HepG2 (cell line): ENCODE measurements around the gene ZNF71. TPM values are rescaled to one million over a fixed set of nuclear protein-coding genes. Genes with fewer than 3 reads are reported as not detected.

Experiments
- ADNP ChIP-seq: sonication (generic); formaldehyde crosslinking; IDR thresholded peaks from 2 replicates; pipeline ENCODE4 v1.4.0; 2020; ENCODE audit warnings: missing genetic modification reagents
- CREBL2 ChIP-seq: sonication (generic); formaldehyde crosslinking; IDR thresholded peaks from 2 replicates; pipeline ENCODE4 v1.8.1; 2023; ENCODE audit warnings: missing genetic modification reagents, mild to moderate bottlenecking, borderline replicate concordance
- DNMT3B ChIP-seq: conservative IDR thresholded peaks from 2 replicates; pipeline ENCODE4 v1.6.1; 2016; ENCODE audit warnings: missing biosample characterization, control low read depth
- FOXJ3 ChIP-seq: sonication (generic); formaldehyde crosslinking; IDR thresholded peaks from 2 replicates; pipeline ENCODE4 v1.4.0; 2020; ENCODE audit warnings: missing genetic modification reagents, mild to moderate bottlenecking, borderline replicate concordance
- HES4 ChIP-seq: sonication (generic); formaldehyde crosslinking; IDR thresholded peaks from 2 replicates; pipeline ENCODE4 v1.9.0; 2021; ENCODE audit warnings: mild to moderate bottlenecking, missing genetic modification reagents, borderline replicate concordance
- HINFP ChIP-seq: sonication (generic); formaldehyde crosslinking; IDR thresholded peaks from 2 replicates; pipeline ENCODE4 v1.4.0; 2020; ENCODE audit warnings: low read depth, mild to moderate bottlenecking, missing genetic modification reagents
- JDP2 ChIP-seq: sonication (generic); formaldehyde crosslinking; IDR thresholded peaks from 2 replicates; pipeline ENCODE4 v1.8.1; 2022; ENCODE audit warnings: missing genetic modification reagents, borderline replicate concordance
- JUN ChIP-seq: sonication (generic); formaldehyde crosslinking; IDR thresholded peaks from 2 replicates; pipeline ENCODE4 v1.4.0; 2020; ENCODE audit warnings: mild to moderate bottlenecking, missing genetic modification reagents
- KDM3A ChIP-seq: IDR thresholded peaks from 2 replicates; pipeline ENCODE4 v1.6.1; 2018; ENCODE audit warnings: low read depth, missing compliant biosample characterization
- KDM5B ChIP-seq: sonication (generic); formaldehyde crosslinking; IDR thresholded peaks from 2 replicates; pipeline ENCODE4 v1.4.0; 2020; ENCODE audit warnings: missing genetic modification reagents, mild to moderate bottlenecking, borderline replicate concordance
- KLF16 ChIP-seq, 2 experiments: sonication (generic) in 1 of 2; formaldehyde crosslinking in 1 of 2; IDR thresholded peaks; 2 replicates each; pipeline versions ENCODE4 v1.6.1 to v1.8.0; 2016 to 2023; ENCODE audit warnings: missing genetic modification reagents in 2 of 2, missing compliant biosample characterization in 1 of 2
- MAF1 ChIP-seq: sonication (generic); formaldehyde crosslinking; IDR thresholded peaks from 2 replicates; pipeline ENCODE4 v1.5.0; 2020; ENCODE audit warnings: missing genetic modification reagents, borderline replicate concordance
- MXD1 ChIP-seq: sonication (generic); formaldehyde crosslinking; IDR thresholded peaks from 2 replicates; pipeline ENCODE4 v1.4.0; 2020; ENCODE audit warnings: mild to moderate bottlenecking, missing genetic modification reagents
- NRL ChIP-seq: sonication (generic); formaldehyde crosslinking; IDR thresholded peaks from 2 replicates; pipeline ENCODE4 v1.5.0; 2020; ENCODE audit warnings: missing genetic modification reagents, mild to moderate bottlenecking, moderate library complexity, borderline replicate concordance
- PTBP1 ChIP-seq: fragments of 200-400 bp; formaldehyde crosslinking; IDR thresholded peaks from 2 replicates; pipeline ENCODE4 v1.6.1; 2018; ENCODE audit warnings: low read length, low read depth; ENCODE audit not compliant: poor library complexity, severe bottlenecking
- RFXAP ChIP-seq: sonication (generic); formaldehyde crosslinking; IDR thresholded peaks from 2 replicates; pipeline ENCODE4 v1.4.0; 2020; ENCODE audit warnings: missing genetic modification reagents, borderline replicate concordance
- SALL1 ChIP-seq: sonication (generic); formaldehyde crosslinking; IDR thresholded peaks from 2 replicates; pipeline ENCODE4 v1.8.0; 2022; ENCODE audit warnings: mild to moderate bottlenecking, missing genetic modification reagents
- SRSF9 ChIP-seq: fragments of 200-400 bp; formaldehyde crosslinking; IDR thresholded peaks from 2 replicates; pipeline ENCODE4 v1.6.1; 2018; ENCODE audit warnings: borderline replicate concordance, mild to moderate bottlenecking, low read depth, low read length; ENCODE audit not compliant: insufficient read depth, poor library complexity, severe bottlenecking
- TAF15 ChIP-seq: fragments of 200-400 bp; formaldehyde crosslinking; IDR thresholded peaks from one replicate; pipeline ENCODE4 v1.6.1; 2018; ENCODE audit warnings: mild to moderate bottlenecking, low read depth, low read length; ENCODE audit not compliant: poor library complexity, severe bottlenecking
- ZBTB42 ChIP-seq: sonication (generic); formaldehyde crosslinking; IDR thresholded peaks from 2 replicates; pipeline ENCODE4 v1.5.0; 2020; ENCODE audit warnings: mild to moderate bottlenecking, missing genetic modification reagents
- ZNF343 ChIP-seq: sonication (generic); formaldehyde crosslinking; IDR thresholded peaks from 2 replicates; pipeline ENCODE4 v1.4.0; 2020; ENCODE audit warnings: mild to moderate bottlenecking, missing genetic modification reagents
- ZNF543 ChIP-seq: sonication (generic); formaldehyde crosslinking; IDR thresholded peaks from 2 replicates; pipeline ENCODE4 v1.4.0; 2020; ENCODE audit warnings: mild to moderate bottlenecking, missing genetic modification reagents
- ZNF766 ChIP-seq: sonication (generic); formaldehyde crosslinking; IDR thresholded peaks from 2 replicates; pipeline ENCODE4 v1.5.0; 2020; ENCODE audit warnings: missing genetic modification reagents, borderline replicate concordance
- polyA plus RNA-seq, 8 experiments: library from polyadenylated mRNA; depleted of rRNA in 3 of 8; stranded (reverse) in 7 of 8; unstranded in 1 of 8; fragments of >200 nt; fragmentation: Illumina TruSeq in 4 of 8; extraction: Trizol in 4 of 8; gene quantifications; 2 replicates each; pipeline versions ENCODE4 v1.2.1 to v1.2.3, GENCODE V29; 2011 to 2016; ENCODE audit warnings: low read depth in 4 of 8, missing spikeins in 1 of 8, mixed read lengths in 1 of 8; ENCODE audit not compliant: insufficient read depth in 1 of 8
- total RNA-seq, 5 experiments: library from RNA; depleted of rRNA; stranded (reverse); fragments of >200 nt; fragmentation: Illumina TruSeq; extraction: Trizol; gene quantifications; 2 replicates each; pipeline ENCODE4 v1.2.3, GENCODE V29; 2016; ENCODE audit warnings: low read depth in 1 of 5
- TF ChIP-seq, protein P1 (sequence below): sonication (generic); formaldehyde crosslinking; IDR thresholded peaks from 2 replicates; pipeline ENCODE4 v1.4.0; 2020; ENCODE audit warnings: missing genetic modification reagents
- TF ChIP-seq, protein P2 (sequence below): sonication (generic); formaldehyde crosslinking; IDR thresholded peaks from 2 replicates; pipeline ENCODE4 v1.4.0; 2020; ENCODE audit warnings: mild to moderate bottlenecking, missing genetic modification reagents

ZNF71 gene
- total and polyA plus RNA-seq, 2 of the 13 experiments (the other 11 are each of a cell fraction or from before 2014, with no cell fraction given): 2.2 to 4.4 TPM

DNA sequence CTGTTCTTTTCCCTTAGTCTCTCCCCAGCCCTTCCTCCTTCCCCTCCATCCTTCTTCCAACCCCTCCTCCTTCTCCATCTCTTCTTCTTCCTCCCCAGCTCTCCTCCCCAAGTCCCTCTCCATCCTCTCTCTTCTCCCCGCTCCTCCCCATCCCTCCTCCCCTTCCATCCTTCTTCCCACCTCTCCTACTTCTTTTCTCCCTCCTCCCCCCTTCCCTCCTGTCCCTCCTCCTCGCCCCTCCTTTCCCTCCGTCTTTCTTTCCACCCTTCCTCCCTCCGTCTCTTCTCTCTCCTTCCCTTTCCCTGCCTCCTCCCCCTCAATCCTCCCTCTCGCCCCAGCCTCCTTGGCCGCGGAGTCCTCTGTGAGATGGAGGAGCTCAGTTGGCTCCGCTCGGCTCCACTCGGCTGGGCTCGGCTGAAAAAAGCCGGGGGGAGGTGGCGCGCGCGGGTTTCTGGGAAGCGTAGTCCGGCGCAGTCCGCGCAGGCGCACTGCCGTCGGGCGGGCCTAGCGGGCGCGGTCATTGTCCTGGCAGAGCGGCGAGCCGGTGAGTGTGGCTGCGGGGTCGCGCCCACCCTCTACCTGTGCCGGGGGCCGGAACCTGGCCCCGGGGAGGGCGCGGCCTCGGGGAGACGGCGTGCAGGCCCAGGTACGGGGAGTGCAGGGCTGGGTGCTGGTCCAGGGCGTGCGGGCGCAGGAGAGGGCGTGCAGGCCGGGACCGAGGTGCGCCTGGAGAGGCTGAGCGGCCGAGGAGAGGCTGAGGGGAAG is at the start of gene ZNF71 (continued):
- peak; percentile 67; the same call in 1 of the 2 replicates for TF ChIP-seq KDM5B (CRISPR knock-in tag)
- peak; percentile 56; the same call in 1 of the 2 replicates for TF ChIP-seq MXD1 (CRISPR knock-in tag)
- TF ChIP-seq, protein P1, sequence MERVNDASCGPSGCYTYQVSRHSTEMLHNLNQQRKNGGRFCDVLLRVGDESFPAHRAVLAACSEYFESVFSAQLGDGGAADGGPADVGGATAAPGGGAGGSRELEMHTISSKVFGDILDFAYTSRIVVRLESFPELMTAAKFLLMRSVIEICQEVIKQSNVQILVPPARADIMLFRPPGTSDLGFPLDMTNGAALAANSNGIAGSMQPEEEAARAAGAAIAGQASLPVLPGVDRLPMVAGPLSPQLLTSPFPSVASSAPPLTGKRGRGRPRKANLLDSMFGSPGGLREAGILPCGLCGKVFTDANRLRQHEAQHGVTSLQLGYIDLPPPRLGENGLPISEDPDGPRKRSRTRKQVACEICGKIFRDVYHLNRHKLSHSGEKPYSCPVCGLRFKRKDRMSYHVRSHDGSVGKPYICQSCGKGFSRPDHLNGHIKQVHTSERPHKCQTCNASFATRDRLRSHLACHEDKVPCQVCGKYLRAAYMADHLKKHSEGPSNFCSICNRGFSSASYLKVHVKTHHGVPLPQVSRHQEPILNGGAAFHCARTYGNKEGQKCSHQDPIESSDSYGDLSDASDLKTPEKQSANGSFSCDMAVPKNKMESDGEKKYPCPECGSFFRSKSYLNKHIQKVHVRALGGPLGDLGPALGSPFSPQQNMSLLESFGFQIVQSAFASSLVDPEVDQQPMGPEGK: peak; percentile 28; the same call in 1 of the 2 replicates
- no peak for TF ChIP-seq JUN (CRISPR knock-in tag)
- no peak for TF ChIP-seq PTBP1
- no peak for TF ChIP-seq ZBTB42
- TF ChIP-seq, protein P2, sequence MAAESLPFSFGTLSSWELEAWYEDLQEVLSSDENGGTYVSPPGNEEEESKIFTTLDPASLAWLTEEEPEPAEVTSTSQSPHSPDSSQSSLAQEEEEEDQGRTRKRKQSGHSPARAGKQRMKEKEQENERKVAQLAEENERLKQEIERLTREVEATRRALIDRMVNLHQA (CRISPR knock-in tag): no peak
- no peak for TF ChIP-seq FOXJ3 (CRISPR knock-in tag)
- no peak for TF ChIP-seq JDP2 (CRISPR knock-in tag)
- TF ChIP-seq ADNP (CRISPR knock-in tag): 0 out of 2 replicates have a peak, but pooled peaks have one; percentile 60
- TF ChIP-seq HINFP (CRISPR knock-in tag): no peak; the same call in 1 of the 2 replicates
- TF ChIP-seq RFXAP: no peak
- TF ChIP-seq TAF15: no peak
- TF ChIP-seq KDM3A (CRISPR knock-in tag): peak; percentile 56; the same call in 1 of the 2 replicates
- TF ChIP-seq ZNF543 (CRISPR knock-in tag): no peak
- TF ChIP-seq SALL1 (CRISPR knock-in tag): peak; percentile 14; the same call in 1 of the 2 replicates
- no peak for TF ChIP-seq DNMT3B (CRISPR knock-in tag)
- no peak for TF ChIP-seq ZNF766 (CRISPR knock-in tag)
- 0 out of 2 replicates have a peak, but pooled peaks have one; percentile 40 for TF ChIP-seq CREBL2 (CRISPR knock-in tag)
- TF ChIP-seq HES4: 0 out of 2 replicates have a peak, but pooled peaks have one; percentile 66
- no peak for TF ChIP-seq NRL (CRISPR knock-in tag)
- no peak for TF ChIP-seq ZNF343 (CRISPR knock-in tag)
- TF ChIP-seq SRSF9: no peak
- no peak for TF ChIP-seq KLF16 (CRISPR knock-in tag; IDR thresholded peaks at IDR 0.05)
- no peak for TF ChIP-seq MAF1 (CRISPR knock-in tag)
